HG02973 (cell line): Measurements from ENCODE around the gene KCNQ1.

Experiments
- ATAC-seq: cut with Tn5 transposase; IDR thresholded peaks from one replicate; pipeline ENCODE4 v1.9.1; 2021; ENCODE audit warnings: moderate library complexity; ENCODE audit not compliant: unreplicated experiment

Gene KCNQ1

DNA sequence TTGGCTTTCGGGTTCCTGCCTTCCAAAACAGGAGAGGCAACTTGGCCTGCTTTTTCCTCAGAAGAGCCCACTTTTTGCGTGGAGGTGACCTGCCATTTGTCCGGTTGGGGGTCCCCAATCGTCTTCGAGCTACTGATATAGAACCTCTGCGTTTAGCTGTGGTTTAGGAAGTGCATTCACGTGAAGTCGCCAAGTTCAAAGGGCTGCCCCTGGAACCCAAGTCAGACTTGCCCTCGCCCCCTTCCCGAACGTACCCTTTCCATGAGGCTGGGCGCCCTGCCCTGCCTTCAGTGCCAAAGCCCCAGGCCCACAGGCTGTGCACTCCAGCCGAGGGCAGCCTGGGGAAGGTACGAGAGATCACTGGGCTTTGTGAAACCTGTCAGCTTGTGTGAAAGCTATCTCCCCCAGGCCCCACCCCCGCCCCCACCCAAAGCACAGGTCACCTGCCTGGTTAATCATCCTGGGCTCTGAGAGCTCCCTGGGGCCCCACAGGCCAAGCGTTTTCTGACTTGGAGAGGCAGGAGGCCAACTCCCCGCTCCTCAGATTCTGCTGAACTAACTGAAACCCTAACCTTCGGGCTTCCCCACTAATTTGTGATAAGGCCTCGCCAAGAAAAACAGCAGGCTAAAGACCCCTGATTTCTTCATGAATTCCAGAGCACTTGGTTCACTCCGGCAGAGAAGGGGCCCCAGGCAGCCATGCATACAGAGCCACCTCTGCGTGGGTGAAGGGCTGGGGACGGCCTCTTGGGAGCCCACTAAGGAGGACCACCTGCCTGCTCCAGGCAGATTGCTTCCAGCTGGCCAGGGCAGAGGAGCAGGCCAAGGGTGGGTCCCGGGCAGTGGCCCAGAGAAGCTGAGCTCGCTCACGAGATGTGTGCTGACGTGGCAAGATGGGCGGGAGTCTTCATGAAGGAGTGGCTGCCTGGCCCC lies 280.8 kb downstream of the KCNQ1 start:
- ATAC-seq = no peak

DNA sequence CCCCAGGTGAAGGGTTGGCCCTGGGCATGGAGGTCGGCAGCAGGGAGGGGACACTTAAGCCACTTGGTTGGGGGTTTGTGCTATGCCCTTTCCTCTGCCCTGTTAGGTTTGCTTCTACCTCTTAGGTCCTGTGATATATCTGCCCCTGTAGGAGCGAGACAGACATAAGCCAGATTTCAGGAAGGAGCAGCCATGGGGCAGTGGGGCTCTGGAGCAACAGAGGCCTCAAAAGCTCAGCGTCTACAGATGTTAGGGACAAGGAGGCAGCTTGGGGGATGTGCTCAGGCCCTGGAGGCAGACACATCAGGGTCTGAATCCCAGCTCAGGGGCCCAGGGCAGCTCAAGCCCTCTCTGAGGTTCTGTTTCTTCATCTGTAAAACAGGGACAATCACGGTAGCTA lies 282.2 kb downstream of the KCNQ1 start:
- no peak for ATAC-seq

DNA sequence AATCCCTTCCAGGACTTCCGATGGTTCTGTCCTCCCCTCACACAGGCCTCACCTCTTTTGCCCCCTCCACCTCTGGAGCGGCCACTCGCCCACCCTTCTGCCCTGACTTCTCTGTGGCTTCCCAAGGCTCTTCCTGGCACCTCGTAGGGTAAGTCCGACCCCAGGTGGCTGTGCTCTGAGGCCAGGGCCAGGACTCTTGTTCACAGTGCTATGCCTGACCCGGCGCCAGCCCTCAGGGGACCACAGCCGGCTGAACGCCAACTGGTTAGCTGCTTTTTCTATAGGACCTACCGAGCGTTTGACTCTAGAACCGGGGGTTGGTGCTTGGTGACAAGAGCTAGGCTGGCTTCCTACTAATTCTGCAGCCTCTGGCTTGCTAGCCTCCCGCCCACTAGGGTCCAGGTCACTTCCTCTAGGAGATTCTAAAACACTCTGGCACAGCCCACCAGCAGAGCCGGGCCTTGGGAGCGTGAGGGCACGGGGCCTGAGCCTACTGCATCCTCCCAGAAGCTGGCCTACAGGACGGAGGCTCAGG lies 283.4 kb downstream of the KCNQ1 start:
- no peak for ATAC-seq

DNA sequence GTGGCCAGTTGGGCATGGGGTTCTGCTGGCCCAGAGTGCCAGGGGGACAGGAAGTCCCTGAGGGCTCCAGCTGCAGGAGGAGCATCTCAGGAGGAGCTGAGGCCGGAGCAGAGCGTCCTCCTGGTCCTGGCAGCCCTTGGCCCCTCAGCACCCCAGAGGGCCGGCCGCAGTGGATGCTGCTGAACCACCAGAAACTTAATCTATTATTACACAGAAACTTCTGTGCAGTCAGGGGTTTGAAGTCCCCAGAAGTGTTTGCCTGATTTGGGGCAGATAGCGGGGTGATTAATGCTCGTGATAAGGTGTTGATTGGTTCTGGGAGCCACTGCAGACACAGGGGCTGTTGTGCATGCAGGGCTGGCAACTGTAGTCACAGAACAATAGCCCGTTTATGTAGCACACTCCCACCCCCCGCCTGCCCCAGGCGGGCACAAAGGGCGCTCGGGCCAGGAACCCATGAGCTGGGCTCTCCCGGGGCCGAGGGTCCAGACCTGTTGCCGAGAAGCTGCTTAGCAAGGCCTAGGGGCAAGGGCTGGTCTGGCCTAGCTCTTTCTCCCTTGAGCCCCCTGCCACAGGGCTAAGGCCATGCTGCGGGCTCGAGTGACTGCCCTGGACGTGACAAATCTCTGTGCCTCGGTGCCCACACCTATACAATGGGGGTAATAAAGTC lies 284.0 kb downstream of the KCNQ1 start:
- no peak for ATAC-seq

DNA sequence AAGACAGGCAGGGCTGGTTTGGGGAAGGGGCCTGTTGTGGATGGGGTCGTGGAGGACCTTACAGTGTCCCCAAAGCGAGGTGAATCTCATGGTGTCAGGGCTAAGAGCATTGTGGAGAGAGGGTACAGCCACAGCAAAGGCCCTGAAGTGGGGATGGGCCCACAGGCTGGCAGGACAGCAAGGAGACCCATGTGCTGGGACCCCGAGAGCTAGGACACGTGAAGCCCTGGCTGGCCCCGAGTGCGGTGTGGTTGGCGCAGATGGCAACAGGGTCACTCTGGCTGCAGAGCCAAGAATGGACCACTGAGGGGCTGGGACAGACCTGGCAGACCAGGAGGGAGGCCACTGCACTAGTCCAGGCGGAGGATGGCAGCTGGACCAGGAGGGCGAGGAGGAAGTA lies 285.0 kb downstream of the KCNQ1 start:
- ATAC-seq = no peak

DNA sequence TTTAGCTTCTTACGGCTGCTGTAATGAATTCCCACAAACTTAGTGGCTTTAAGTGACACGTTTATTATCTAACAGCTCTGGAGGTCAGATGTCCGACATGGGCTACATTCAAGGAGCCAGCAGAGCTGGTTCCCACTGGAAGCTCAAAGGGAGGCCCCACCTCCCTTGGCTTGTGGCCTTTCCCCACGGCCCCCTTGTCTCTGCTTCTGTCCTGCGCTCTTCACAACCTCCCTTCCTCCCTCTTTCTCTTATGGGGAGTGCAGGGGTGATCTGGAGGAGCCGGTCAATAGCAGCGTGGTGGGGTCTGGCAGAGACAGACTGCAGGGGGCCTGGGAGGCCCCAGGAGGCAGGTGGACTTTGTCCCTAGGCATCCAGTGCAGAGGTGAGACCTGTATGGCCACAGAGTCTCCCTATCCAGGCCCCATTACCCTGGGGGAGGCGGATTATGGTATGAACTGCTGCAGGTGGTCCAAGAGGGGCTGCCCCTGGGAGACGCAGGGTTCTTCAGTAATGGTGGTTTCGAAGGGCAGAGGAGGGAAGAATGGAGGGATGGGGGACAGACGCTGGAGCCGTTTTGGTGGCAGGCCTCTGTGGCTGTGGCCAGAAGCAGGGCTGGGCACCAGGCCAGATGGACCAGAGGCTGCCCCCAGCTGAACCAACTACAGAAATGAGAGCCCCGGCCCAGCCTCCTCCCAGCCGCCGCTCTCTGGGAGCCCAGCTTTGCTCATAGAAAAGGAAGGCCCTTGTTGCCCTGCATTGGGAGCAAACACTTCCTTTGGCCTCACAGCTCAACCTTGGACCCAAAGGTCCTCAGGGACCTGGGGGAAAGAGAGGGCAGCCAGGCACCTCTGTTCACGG lies 285.7 kb downstream of the KCNQ1 start:
- no peak for ATAC-seq

DNA sequence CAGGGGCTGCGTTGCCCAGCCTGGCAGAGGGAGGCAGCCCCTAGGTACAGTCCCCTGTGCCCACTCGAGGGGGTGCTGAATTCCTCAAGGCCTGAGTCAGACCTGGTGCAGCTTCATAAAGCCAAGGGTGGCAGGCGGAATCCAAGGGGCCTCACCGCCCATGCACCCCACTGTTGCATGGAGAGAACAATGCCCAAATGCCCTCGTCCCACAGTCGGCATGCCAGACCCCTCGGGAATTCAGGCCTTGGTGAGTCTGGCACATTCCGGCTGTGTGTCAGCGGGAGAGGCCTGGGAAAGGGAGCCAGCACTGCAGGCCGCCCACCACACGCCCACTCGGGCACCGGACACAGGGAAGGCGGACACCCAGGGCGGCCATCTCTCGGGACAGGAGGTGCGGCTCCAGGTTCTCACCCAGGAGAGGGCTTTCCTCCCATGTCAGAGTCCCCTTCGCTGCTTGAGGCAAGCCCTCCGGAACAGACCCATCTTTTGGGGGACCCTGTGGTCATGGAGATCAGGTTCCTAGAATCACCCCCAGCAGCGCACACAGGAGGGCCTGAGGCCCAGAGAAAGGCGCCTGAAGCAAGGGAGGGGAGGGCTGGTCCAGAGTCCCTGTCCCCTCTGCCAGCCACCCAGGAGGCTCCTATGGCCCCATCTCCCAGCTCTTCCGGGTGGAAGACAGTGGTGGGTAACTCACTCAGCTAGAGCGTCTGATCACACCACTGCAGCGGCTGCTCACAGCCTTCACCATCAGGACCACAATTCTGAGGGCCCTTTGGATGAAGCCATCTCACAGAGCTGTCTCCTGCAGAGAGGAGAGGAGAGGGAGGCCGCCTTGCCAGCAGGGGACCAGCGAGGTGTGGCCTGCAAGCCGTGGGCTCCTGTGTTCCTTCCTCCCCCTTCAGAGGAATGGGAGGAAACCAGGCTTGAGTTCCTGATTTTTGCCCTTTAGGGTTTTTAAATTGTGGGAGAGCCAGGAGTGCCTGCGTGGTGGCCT lies 286.6 kb downstream of the KCNQ1 start:
- ATAC-seq = no peak

DNA sequence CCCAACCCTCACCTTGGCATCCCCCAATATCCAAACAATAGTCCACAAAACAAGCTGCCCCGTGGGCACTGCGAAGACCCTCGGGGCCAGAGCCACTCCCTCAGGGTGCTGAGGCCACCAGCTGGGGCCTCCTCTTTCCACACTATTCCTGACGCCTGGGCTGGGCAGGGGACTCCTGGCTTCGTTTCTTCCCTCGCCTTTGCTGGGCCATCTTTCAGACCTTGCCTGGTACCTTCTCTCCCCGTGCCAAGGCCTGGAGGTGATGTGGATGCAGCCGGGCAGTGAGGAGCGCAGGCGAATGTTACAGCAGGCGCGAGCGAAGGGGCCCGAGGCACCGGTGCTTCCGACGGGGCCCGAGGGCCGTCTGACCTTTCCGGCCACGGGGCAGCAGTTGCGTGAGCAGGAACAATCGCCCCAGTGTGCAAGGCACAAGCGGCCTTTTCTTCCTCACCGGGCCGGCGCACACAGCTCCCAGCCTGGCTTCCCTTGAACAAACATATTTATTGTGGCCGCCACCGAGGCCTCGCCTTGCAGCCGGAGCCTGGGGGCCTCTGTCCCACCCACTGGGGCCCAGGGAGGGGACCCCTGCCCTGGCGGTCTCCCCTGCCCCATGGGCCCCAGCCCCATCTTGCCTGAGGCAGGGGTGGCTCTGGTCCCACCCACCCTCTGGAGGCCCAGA lies 287.6 kb downstream of the KCNQ1 start:
- ATAC-seq = no peak

DNA sequence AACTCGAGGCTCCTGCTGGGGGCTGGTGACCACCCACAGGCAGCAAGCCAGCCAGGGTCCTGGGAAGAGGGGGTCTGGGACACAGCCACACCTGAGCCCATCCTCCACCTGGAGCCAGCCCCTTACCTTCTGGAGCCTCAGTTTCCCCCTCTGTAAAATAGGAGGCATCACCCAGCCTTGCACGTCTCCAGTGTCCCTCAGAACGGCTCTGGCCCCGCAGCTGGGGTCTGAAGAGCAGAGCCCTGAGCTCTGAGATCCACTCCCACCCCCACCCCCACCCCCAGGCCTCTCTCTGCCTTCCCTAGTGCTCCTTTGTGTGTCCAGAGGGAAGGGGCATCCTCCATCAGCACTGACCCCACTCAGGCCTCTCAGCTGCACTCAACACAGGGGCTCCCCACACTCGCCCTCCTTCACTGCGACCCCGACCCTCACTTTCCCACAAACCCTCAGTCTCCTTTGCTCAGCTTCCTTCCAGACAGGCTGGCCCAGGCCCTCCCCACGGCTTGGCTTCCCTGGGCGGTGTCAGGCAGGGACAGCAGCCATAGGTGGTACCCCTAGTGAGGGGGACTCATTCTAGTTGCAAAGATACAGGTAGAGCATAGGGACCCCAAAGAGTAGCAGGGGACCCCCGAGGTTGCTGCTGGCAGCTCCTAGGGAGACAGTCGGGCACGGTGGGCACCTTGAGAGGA lies 288.3 kb downstream of the KCNQ1 start:
- no peak for ATAC-seq

DNA sequence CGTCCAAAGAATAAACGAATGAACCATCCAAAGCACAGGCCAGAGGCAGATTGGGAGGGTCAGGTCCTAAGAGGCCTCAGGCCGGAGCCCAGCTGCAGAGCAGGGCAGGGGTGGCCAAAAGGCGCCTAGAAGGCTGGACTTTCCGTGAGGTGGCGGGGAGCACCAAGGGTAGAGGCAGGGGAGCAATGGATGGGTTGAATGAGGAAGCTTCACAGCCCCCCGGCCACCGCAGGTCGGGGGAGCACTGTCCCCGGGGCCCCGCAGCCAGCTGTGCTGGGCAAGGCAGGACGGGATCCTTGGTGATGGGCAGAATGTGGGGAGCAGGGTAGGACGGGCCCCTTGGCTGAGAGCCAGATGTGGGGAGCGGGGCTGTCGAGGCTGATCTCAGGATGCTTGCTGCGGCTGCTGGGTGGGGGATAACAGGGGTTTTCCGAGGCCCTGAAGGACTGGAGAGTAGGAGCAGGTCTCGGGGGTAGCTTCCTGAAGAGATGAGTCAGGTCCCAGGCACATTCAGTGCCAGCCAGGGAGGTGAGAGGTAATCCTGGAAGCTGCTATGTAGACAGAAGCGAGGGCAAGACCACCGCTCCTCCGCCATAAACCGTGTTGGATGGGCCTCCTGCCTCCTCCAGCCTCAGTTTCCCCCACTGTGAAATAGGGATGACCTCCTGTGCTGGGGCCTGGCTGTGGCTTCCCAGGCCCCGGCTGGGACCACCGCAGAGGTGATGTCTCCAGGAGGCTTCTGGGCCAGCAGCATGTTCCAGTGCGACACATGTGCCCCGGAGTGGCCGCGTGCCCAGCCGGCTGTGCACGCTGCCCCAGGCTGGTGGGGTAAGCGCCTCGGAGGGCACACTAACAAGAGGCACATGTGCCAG lies 289.6 kb downstream of the KCNQ1 start:
- ATAC-seq = no peak

DNA sequence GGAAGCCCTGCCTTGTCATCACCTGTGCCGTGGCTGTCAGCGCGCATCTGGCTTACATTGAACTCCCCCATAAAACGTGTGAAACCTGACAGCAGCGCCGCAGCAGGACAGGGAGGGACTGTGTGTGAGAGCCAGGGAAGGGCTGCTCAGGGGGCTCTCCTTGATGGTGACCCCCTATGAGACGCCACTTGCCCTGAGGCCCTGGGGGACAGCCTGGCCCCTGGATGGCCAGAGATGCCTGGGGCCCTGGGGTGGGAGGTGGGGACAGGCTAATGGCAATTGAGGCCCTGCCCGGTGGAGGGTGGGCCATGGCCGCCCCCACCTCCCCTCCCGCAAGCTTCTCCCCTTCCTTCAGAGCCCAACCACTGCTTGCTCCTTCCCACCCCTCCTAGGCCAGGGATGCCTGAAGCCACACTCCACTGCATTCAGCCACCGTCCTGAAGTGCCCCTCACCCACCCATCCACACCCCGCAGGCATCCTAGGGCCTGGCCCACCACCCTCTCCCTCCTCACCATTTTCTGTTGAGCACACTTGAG lies 290.3 kb downstream of the KCNQ1 start:
- no peak for ATAC-seq

DNA sequence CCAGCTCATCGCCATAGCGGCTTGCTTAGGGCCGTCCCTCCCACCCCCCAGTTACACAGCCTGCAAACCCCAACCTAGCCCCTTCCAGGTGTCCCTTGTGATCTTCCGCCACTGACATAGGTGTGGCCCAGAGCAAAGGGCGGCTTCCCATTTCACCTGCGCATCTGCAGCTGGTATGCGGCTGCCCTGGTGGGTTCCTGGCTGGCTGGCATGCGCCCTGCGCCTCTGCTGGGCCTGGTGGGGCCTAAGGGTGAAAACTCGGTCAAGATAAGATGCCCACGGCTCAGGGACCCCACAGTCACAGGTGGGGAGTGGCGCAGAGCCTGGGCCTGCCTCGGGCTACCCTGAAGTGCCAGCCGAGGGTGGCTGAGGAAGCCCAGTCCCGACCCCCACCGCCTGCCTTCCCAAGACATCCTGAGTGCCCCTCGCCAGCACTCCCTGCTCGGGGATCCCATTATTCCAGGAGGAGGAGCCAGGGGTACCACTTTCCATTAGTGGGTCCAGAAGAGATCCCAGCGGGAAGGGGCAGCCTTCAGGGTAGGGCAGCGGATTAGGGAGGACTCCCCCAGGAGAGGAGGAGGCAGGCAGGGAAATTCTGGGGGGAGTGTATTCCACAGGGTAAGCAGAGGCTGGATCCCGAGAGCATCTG lies 291.9 kb downstream of the KCNQ1 start:
- ATAC-seq = no peak

DNA sequence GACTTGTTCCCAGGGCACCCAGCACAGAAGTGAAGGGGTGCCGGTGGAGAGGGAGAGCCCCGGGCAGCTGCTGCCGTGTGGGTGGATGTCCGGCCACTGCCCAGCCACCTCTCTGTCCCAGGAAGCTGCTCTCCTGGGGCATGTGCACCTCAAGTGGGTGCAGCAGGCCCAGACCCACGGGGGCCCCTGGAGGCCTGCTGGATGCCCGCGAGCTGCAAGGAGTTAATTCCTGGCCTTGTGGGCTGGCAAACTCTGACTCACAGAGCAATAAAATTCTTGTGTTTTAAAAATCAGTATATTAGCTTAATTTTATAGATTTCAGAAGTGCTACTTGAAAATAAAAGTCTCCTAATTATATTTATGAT lies 292.4 kb downstream of the KCNQ1 start:
- ATAC-seq = no peak

DNA sequence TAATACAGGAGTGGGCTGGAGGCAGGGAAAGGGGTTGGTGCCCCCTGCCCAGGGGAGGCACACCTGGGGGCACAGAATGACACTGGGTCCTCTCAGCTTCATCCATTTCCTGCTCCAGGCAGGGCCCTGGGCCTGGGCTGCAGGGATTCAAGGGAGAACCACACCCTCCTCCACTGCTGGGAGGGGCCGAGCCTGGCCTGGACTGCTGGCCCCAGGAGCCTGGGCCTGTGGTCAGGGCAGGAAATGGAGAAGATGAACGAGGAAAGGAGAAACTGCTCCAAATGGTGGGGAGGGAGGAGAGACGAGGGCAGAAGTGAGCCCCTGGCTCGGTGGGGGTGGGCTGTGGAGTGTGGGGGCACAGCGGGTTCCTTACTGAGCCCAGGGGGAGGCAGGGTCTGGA lies 293.1 kb downstream of the KCNQ1 start:
- no peak for ATAC-seq

DNA sequence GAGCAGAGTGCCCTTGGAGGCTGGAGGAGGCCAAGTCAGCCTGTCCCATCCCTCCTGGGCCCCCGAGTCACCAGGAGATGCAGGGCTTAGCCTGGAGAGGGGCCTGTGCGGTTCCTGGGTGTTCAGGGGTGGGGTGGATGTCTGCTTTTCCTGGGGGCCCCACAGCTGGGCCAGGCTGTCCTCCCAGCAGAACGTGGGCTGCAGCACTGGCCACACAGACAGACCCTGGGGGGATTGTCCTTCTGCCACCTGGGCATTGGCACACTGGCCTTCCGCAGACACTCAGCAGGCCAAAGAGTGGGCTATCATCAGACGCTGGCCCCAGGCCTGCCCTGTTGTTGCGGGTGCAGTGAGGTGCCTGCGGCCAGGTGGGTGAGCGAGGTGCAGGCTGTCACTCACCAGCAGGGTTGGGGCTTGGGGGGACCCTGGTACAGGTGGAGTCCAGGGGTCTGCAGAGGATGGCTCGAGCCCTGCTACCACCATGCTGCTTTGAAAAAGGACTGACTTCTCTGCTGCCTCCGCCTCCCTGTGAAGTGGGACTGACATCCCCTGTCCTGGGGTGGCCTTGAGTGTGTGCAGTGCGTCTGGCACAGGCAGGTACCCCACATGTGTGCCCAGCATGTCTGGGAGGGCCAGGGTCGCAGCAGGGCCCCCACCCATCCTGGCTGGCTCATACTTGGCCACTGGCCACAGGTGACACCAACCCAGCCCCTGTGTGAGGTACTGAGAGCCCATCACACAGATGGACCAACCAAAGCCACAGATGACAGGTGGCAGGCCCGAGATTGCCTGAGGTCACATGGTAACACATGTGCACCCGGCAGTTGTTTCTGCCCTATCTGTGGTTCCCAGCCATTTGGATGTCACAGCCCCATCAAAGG lies 294.0 kb downstream of the KCNQ1 start:
- no peak for ATAC-seq
